K562 treated with DMSO at 1 percent for 48 hours (cell line): ENCODE data around the gene LRRC53. TPM values are rescaled to one million over a fixed set of nuclear protein-coding genes. Genes with fewer than 3 reads are reported as not detected.

Experiments
- total RNA-seq: library from RNA; unstranded; fragments of 300-600 nt; gene quantifications from 2 replicates; pipeline ENCODE4 v1.2.3, GENCODE V29; 2022; ENCODE audit warnings: low replicate concordance; ENCODE audit errors: extremely low read depth

Gene LRRC53, protein sequence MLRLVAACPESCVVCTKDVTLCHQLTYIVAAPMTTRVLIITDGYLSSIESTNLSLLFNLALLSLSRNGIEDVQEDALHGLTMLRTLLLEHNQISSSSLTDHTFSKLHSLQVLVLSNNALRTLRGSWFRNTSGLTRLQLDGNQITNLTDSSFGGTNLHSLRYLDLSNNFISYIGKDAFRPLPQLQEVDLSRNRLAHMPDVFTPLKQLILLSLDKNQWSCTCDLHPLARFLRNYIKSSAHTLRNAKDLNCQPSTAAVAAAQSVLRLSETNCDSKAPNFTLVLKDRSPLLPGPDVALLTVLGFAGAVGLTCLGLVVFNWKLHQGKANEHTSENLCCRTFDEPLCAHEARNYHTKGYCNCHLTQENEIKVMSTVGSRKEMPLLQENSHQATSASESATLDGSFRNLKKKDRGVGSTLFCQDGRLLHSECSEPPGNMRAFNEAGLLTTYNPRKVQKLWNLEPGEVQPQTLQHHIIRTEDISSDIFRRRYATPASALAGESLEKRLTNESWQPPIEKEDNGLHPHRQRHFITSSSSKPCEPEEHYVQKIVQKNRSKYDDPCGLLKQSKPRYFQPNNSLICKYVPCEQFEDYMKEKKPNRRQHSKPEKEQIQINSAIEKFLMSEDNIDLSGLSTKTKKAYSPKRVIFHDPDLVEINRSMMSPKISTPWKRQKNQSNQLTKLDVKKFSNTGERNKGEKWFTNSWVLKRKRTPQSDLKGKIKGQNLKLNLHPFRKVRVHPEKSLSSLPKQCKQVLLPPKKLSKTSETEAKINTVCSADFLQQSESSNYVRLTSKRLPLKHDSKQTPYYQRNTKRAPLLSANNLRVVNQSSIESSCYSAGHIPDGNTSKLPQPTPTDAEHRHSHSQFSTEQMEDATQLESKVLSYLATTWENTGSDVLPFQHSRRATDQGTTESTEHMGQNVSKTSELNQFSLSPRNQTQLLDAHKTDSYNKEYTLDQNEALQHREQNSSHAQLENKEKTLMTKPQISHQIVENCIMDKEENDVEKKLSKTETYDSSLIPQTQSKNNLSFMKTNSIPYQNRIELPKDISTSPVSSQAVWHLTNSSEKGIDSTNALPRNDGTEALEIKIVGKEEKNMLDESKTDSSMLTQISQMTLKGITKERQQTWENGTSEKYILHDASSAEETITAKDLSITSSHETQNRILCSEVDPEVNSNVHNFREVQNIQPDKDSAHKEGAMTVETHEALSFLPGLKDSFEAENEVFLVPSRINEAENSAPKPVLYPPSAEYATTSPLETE
- not detected in 2 replicates for total RNA-seq

DNA sequence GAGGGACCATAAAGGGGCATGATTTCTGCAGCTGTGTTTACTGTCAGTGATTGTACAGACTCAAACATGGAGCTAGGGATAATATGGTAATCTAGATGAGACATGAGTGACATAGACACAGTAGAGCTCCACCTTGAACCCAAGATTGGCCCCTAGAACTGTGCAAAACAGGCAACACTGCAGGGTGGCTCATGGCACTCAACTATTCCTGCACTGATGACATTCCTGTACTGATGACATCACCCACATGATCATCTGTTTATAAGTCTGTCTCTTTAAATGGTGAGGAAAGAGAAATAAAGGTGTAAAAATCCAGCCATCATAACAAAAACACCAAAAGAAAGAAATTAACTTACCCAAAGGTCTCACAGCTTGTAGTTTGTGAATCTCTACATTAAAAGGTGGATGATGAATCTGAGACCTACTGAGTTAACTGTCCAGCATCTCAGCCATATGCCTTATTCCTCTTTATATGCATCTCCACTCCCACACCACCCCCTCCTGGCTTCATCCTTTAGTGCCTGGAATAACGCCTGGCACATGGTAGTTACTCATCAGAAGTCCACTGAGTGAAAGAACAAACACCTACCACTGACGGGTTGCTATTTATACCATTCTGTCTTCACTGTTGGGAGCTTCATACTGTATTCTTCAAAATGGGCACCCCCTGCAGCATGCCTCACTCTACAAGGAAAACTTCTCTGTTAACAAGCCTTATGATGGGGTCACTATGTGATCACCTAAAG lies at the start of gene LRRC53:
TSS of gene LRRC53 (minus strand) at position 442 of the 746 bp plus-strand sequence. CDS start 29,262 bp downstream, outside the sequence.

Other genes with a start within 250 kb of the LRRC53 start
- gene ERICH3, start 161.2 kb upstream of the LRRC53 start, total RNA-seq = not detected in 2 replicates
- gene CRYZ, start 220.4 kb upstream of the LRRC53 start, total RNA-seq = not detected in 2 replicates
- gene TYW3, start 220.5 kb upstream of the LRRC53 start, total RNA-seq = not detected in 2 replicates